ENCODE measurements around the gene TBPL2.

DNA sequence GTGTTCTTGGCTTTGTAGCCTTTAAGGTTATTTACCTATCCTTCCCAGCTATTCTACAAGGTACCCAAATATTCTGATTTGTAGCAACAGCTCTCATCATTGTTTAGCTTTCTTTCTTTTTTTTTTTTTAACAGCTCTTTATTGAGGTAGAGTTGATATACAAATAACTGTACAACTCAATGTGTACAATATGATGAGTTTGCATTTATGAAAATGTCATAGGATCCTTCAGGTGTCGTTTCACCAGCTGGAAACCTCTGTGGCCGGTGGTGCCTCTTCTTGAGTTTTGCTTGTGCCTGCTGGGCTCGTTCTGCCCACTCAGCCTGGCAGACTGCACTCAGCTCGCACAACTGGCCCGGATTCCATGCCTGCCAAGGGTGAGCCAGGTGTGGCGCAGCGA lies 26.9 kb upstream of the TBPL2 start:
- TF ChIP-seq, protein P1, sequence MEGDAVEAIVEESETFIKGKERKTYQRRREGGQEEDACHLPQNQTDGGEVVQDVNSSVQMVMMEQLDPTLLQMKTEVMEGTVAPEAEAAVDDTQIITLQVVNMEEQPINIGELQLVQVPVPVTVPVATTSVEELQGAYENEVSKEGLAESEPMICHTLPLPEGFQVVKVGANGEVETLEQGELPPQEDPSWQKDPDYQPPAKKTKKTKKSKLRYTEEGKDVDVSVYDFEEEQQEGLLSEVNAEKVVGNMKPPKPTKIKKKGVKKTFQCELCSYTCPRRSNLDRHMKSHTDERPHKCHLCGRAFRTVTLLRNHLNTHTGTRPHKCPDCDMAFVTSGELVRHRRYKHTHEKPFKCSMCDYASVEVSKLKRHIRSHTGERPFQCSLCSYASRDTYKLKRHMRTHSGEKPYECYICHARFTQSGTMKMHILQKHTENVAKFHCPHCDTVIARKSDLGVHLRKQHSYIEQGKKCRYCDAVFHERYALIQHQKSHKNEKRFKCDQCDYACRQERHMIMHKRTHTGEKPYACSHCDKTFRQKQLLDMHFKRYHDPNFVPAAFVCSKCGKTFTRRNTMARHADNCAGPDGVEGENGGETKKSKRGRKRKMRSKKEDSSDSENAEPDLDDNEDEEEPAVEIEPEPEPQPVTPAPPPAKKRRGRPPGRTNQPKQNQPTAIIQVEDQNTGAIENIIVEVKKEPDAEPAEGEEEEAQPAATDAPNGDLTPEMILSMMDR (IDR thresholded peaks at IDR 0.05): no peak
- TF ChIP-seq POLR2A (IDR thresholded peaks at IDR 0.05): no peak
